AG10803 (cell line): Measurements from ENCODE around the gene ZC3H4.

Experiments used
- DNase-seq: peaks from one replicate; pipeline ENCODE4 v3.0.0; 2010; ENCODE audit warnings: low read depth
- H3K4me3 ChIP-seq: 2 replicates; pipeline ENCODE4 v1.5.1; 2011; ENCODE audit warnings: mild to moderate bottlenecking, low read length, control low read depth
- TF ChIP-seq, protein P1 (sequence below): conservative IDR thresholded peaks from 2 replicates; pipeline ENCODE4 v1.5.1; 2011; ENCODE audit warnings: mild to moderate bottlenecking, low read length, control low read depth, inconsistent platforms

Gene ZC3H4

DNA sequence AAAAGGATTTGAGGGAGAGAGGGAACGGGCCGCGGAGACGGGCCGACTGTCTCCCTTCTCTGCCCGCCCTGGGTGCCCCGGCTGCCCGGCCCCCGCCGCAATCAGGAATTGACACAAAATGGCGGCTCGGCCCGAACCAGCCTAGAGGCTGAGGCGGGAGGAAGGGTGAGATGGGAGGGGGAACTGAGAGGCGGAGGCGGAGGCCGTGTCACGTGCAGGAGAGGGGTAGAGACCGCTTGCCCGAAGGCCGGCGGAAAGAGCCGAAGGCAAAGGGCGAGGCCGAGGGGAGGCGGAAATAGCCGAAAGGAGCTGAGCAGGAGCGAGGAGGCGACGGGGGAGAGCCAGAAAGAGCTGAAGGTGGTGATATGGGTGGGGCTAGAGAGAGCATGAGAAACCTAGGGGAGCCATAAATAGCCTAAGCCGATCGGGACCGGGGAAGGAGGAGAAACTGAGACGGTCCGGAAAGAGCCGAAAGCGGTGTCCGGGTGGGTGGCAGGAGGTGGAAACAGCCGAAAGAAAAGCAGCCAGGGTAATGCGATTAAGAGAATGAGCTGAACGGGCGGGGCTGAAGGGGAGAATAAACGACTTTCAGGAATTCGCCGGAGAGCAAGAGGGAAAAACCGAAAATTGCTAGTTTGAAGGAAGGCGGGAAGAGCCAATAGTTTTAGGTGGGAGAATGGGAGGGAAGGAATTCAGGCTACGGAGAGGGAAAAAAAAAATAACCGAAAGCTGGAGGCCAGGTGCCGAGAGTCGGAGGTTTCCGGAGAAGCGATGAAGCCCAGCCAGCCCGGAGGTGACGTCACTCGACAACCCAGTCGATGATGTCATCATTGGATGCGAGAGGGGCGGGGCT is at the start of gene ZC3H4:
Gene ZC3H4 (minus strand): TSS at position 780 of the 853 bp plus-strand sequence. CDS start 1,192 bp downstream, outside the sequence.
- peak within 1 kb of the TSS; percentile 94 for H3K4me3 ChIP-seq
- TF ChIP-seq, protein P1, sequence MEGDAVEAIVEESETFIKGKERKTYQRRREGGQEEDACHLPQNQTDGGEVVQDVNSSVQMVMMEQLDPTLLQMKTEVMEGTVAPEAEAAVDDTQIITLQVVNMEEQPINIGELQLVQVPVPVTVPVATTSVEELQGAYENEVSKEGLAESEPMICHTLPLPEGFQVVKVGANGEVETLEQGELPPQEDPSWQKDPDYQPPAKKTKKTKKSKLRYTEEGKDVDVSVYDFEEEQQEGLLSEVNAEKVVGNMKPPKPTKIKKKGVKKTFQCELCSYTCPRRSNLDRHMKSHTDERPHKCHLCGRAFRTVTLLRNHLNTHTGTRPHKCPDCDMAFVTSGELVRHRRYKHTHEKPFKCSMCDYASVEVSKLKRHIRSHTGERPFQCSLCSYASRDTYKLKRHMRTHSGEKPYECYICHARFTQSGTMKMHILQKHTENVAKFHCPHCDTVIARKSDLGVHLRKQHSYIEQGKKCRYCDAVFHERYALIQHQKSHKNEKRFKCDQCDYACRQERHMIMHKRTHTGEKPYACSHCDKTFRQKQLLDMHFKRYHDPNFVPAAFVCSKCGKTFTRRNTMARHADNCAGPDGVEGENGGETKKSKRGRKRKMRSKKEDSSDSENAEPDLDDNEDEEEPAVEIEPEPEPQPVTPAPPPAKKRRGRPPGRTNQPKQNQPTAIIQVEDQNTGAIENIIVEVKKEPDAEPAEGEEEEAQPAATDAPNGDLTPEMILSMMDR = no peak
- peak; percentile 99 for DNase-seq

DNA sequence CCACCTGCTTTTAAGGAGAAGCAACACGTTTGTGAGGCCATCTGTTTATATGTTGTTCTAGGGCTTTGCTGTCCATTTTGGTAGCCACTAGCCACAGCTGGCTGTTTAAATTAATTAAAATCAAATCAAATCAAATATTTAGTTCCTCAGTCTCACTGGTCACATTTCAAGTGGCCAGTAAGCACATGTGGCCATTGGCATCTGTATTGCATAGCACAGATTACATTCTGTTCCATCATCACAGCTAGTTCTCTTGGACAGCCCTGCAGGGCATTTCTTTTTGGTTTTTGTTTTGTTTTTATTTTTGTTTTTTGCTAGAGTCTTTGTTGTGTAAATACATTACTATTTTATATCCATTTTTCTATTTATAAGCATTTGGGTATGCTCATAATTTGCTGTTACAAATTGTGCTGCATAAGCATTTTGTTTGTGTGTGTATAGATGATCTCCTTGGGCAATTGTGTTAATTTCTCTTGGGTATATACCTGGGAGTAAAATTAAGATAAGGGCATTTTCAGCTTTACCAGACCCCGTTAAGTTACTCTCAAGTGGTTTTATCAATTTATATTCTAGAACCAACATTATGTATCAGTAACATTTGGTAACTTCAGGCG is 48.4 kb upstream of the ZC3H4 start:
- DNase-seq = peak; percentile 75
- H3K4me3 ChIP-seq = no peak overlapping the region
- TF ChIP-seq, protein P1 = no peak

DNA sequence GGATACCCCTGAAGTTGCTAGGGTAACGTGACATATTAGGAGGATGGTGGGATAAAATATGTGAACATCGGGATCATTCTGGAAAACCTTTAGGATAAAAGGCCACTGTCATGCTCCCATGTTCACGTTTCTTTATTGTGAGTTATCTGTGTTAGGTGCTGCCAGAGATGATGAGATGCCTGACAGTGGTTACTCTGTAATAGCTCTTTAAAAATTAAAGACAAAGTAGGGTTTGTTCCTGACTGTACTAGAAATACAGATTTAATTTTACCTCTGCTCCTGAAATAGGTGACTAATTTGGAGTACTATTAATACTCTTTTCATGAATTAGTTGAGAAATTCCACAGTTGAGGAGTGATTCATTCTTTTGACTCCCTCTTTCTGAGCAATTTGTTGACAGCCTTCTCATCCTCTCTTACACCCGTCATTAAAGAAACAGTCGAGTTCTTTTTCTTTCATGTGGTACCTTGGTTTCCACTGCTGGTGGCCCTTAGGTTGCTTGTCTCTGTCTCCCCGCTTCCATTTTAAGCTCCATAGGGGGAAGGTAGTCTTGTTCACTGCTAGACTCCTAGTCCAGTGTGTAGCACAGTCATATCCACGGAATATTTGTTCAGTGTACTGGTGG is 45.4 kb upstream of the ZC3H4 start:
- no peak overlapping the region for H3K4me3 ChIP-seq
- TF ChIP-seq, protein P1 = no peak
- DNase-seq = peak; percentile 48

DNA sequence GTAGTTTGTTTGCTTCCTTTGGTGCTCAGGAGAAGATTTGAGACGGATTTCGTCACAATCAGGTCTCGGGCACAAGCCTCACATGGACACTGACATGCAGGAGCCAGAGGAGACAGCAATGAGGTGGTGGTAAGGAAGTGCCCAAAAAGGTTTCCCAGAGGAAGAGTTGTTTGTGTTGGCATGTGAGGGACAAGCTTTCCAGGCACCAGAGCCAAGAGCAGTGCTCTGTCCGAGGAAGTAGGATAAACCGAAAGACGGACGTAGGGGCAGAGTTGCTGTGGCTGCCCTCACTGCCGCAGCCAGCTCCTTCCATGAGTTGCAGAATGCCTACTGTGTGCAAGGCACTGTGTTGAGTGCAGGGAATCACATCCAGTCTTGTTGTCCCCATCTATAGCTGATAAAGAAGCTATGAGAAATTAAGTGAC is 44.8 kb upstream of the ZC3H4 start:
- no peak overlapping the region for H3K4me3 ChIP-seq
- DNase-seq = no peak
- TF ChIP-seq, protein P1 = no peak

DNA sequence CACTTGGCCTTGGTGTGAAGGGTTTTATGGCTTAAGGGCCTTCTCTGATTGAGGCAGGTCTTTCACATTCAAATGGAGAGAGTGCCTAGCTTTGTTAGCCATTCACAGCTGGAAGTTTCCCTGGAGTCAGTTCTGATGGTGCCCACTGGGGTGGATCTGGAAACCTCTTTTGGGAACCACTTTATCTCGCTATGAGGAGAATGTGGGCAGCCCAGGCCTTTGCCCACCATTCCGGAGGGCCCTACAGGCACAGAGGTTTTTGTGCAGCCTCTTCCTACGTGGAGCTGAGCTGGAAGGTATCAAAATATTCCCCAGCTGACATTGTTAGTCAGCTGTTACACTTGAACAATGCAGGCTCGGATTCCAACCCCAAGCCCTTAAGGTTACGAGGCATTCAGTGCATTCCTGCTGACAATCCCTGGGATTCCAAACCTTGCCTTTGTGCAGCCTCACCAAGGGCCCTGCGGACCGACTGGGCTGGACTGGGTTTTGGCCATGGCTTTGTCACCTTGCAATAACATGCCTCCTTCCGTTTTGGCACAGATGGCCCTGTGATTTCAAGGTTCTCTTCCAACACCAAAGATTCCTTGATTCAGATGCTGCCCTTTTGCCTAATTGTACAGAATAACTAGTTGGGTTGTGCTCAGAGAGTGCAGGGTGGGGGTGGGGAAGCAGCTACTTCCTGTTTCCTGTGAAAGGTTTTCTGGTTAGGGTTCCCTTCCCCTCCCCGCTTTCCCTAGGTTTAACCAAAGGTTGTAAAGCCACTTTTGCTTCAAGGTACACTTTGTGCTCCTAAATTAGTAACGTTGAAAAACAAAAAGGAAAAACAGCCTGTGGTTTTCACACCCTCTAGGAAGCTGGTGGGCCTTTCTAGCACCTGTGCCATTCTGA is 44.1 kb upstream of the ZC3H4 start:
- TF ChIP-seq, protein P1 = peak; percentile 22; the same call in 1 of the 2 replicates
- H3K4me3 ChIP-seq = no peak overlapping the region
- DNase-seq = peak; percentile 81

- peak; percentile 43 for DNase-seq
- no peak overlapping the region for H3K4me3 ChIP-seq
Observed at GRCh38 chr19:47156861-47157430, 43.4 kb upstream of the ZC3H4 start.

More at GRCh38 chr19:47156861-47157430, 43.4 kb upstream of the ZC3H4 start:
- TF ChIP-seq, protein P1 = no peak
